MCF 10A (cell line): ENCODE data around the gene GLIS1. TPM values are rescaled to one million over a fixed set of nuclear protein-coding genes. Genes with fewer than 3 reads are reported as not detected.

ENCODE experiments used
- BruUV-seq: library from RNA; stranded (reverse); fragments of 400-500 nt; replicated peaks from 2 replicates; lab custom pipeline; 2021; lab: Mats Ljungman, UMichigan
- CTCF ChIA-PET: fragments of 300-600 bp; sonication (Branson Sonifier 250); formaldehyde crosslinking; extraction: SDS; loops from one replicate; lab custom pipeline; 2021; ENCODE audit warnings: antibody characterized with exemption, inconsistent platforms; lab: Yijun Ruan, JAX
- POLR2A ChIA-PET: fragments of 300-600, 350-650 bp; sonication (Branson Sonifier 250); formaldehyde crosslinking; extraction: SDS; loops from one replicate; lab custom pipeline; 2020; ENCODE audit warnings: antibody characterized with exemption, inconsistent platforms; lab: Yijun Ruan, JAX
- DNase-seq: peaks from one replicate; pipeline ENCODE4 v3.0.0-alpha.2; 2018; ENCODE audit not compliant: unreplicated experiment
- H3K27ac Mint-ChIP-seq: one replicate; pipeline ENCODE4 v1.8.0; 2022; ENCODE audit warnings: mild to moderate bottlenecking, low read depth, mixed read lengths; ENCODE audit not compliant: unreplicated experiment
- H3K27me3 Mint-ChIP-seq: one replicate; pipeline ENCODE4 v1.8.0; 2022; ENCODE audit warnings: mixed read lengths; ENCODE audit not compliant: insufficient read depth, unreplicated experiment
- H3K36me3 Mint-ChIP-seq: one replicate; pipeline ENCODE4 v1.8.0; 2022; ENCODE audit warnings: mild to moderate bottlenecking, moderate library complexity, mixed read lengths; ENCODE audit not compliant: insufficient read depth, unreplicated experiment
- H3K4me1 Mint-ChIP-seq: one replicate; pipeline ENCODE4 v1.8.0; 2022; ENCODE audit warnings: mixed read lengths; ENCODE audit not compliant: insufficient read depth, unreplicated experiment
- H3K4me3 Mint-ChIP-seq: one replicate; pipeline ENCODE4 v1.8.0; 2022; ENCODE audit warnings: mild to moderate bottlenecking, moderate library complexity, mixed read lengths; ENCODE audit not compliant: unreplicated experiment
- H3K9me3 Mint-ChIP-seq: one replicate; pipeline ENCODE4 v1.8.0; 2022; ENCODE audit warnings: mixed read lengths; ENCODE audit not compliant: unreplicated experiment
- CTCF ChIP-seq: fragments of 200-600 bp; IDR thresholded peaks from one replicate; pipeline ENCODE4 v1.8.0; 2022; ENCODE audit warnings: antibody characterized with exemption, mild to moderate bottlenecking; ENCODE audit not compliant: unreplicated experiment
- intact Hi-C: fragments of 100-400 bp; cut with micrococcal nuclease; formaldehyde crosslinking; loops from 2 replicates; pipeline ENCODE4 v1.14.1; 2022
- total RNA-seq: library from RNA; stranded (reverse); gene quantifications from 2 replicates; pipeline ENCODE4 v1.2.3, GENCODE V29; 2022

GLIS1 gene
- total RNA-seq, 1 experiment from 2014 or later, result 0.93 TPM

- CTCF ChIA-PET, result interaction anchor here (0.6 to 1.3 kb wide), 2 partner anchors 14 to 54 kb away, joined by 3 to 11 read pairs; no protein-coding TSS in a partner anchor
- no peak for TF ChIP-seq CTCF
- no peak for DNase-seq
- H3K4me3 Mint-ChIP-seq, result no peak overlapping the region
- no peak overlapping the region for H3K27ac Mint-ChIP-seq
- POLR2A ChIA-PET, result interaction anchor here (0.7 kb wide), 1 partner anchor 351 kb away, joined by 3 read pairs; no protein-coding TSS in a partner anchor
- H3K36me3 Mint-ChIP-seq, result no peaks in the 10 kb centered on the region
- H3K4me1 Mint-ChIP-seq, result no peaks in the 10 kb centered on the region
- no peaks in the 10 kb centered on the region for H3K9me3 Mint-ChIP-seq
- BruUV-seq, result no TSS peak
- H3K27me3 Mint-ChIP-seq, result no peaks in the 10 kb centered on the region
- intact Hi-C loops, result no loop called here
These were observed 39.0 kb downstream of the GLIS1 start for GRCh38 chr1:53699981-53700380.

GRCh38 chr1:53698384-53698980, 40.5 kb downstream of the GLIS1 start:
- CTCF ChIA-PET, result no interaction called here

GRCh38 chr1:53697721-53698383, 41.1 kb downstream of the GLIS1 start:
- Mint-ChIP-seq H3K9me3 (no peaks in the 10 kb centered on the region), H3K27me3 (peaks cover under 1% of the 10 kb centered on the region), H3K36me3 (no peaks in the 10 kb centered on the region), H3K4me1 (no peaks in the 10 kb centered on the region), H3K27ac (no peak overlapping the region), H3K4me3 (no peak overlapping the region)
- ChIA-PET POLR2A (interaction anchor here (0.6 to 0.8 kb wide), 3 partner anchors 8 to 848 kb away, joined by 3 to 7 read pairs (median 3); no protein-coding TSS in a partner anchor), CTCF (interaction anchor here (1.0 kb wide), 1 partner anchor 15 kb away, joined by 4 read pairs; no protein-coding TSS in a partner anchor)
- no TSS peak for BruUV-seq
- TF ChIP-seq CTCF, result no peak
- intact Hi-C loops, result no loop called here
- no peak for DNase-seq

More at GRCh38 chr1:53698384-53698980, 40.5 kb downstream of the GLIS1 start:
- intact Hi-C loops, result no loop called here
- Mint-ChIP-seq H3K27me3 (no peaks in the 10 kb centered on the region), H3K4me1 (no peaks in the 10 kb centered on the region), H3K36me3 (no peaks in the 10 kb centered on the region), H3K27ac (no peak overlapping the region), H3K9me3 (no peaks in the 10 kb centered on the region), H3K4me3 (no peak overlapping the region)
- POLR2A ChIA-PET, result interaction anchor here (0.7 kb wide), 1 partner anchor 9 kb away, joined by 3 read pairs; no protein-coding TSS in a partner anchor
- no peak for DNase-seq
- no TSS peak for BruUV-seq
- no peak for TF ChIP-seq CTCF

GRCh38 chr1:53696990-53697389, 42.0 kb downstream of the GLIS1 start:
- Mint-ChIP-seq H3K4me1 (no peaks in the 10 kb centered on the region), H3K36me3 (no peaks in the 10 kb centered on the region), H3K27ac (no peak overlapping the region), H3K4me3 (no peak overlapping the region), H3K9me3 (no peaks in the 10 kb centered on the region), H3K27me3 (peaks cover 10% of the 10 kb centered on the region)
- DNase-seq, result no peak
- POLR2A ChIA-PET, result interaction anchor here (0.8 kb wide), 1 partner anchor 10 kb away, joined by 7 read pairs; no protein-coding TSS in a partner anchor
- intact Hi-C loops, result no loop called here
- CTCF ChIA-PET, result interaction anchor here (1.0 to 1.8 kb wide), 2 partner anchors 14 kb away, joined by 4 to 8 read pairs; no protein-coding TSS in a partner anchor
- TF ChIP-seq CTCF, result no peak
- no TSS peak for BruUV-seq
